PC-9 (cell line): ENCODE results near the gene NID2.

ENCODE experiments used
- CTCF ChIP-seq: fragments of 200-600 bp; sonication (generic); conservative IDR thresholded peaks from 2 replicates; pipeline ENCODE4 v1.6.1; 2017; ENCODE audit warnings: mixed run types, antibody characterized with exemption, mild to moderate bottlenecking, moderate library complexity
- EZH2 ChIP-seq: fragments of 200-600 bp; sonication (generic); IDR thresholded peaks from 2 replicates; pipeline ENCODE4 v1.8.0; 2017; ENCODE audit warnings: antibody characterized with exemption, low read depth

- TF ChIP-seq CTCF (no peak), EZH2 (no peak)
Measured at GRCh38 chr14:52020161-52020714, 48.6 kb downstream of the NID2 start.
